Left lung (tissue), 10 donors: Measurements from ENCODE around the gene MSLN. TPM values are rescaled to one million over a fixed set of nuclear protein-coding genes. Genes with fewer than 3 reads are reported as not detected.
A peak's percentile ranks its signal among the peaks of the same experiment; 100 is the strongest.

Source experiments
- ATAC-seq: fragments of 200-7000 bp; cut with Tn5 transposase; one replicate; pipeline ENCODE4 v1.9.1; 2020; ENCODE audit warnings: moderate library complexity
- DNase-seq, 4 donors: peaks; one replicate each; pipeline ENCODE4 v3.0.0-alpha.2; 2013 to 2020
- H3K27ac ChIP-seq, 2 donors: fragments of 200-600 bp; sonication (generic) in 1 of 2; one replicate each; pipeline versions ENCODE4 v1.5.0 to v1.8.0; 2020 to 2021
- H3K27me3 ChIP-seq, 2 donors: fragments of 200-600 bp; sonication (generic) in 1 of 2; one replicate each; pipeline versions ENCODE4 v1.5.0 to v1.8.0; 2020 to 2021
- H3K36me3 ChIP-seq, 2 donors: fragments of 200-600 bp; sonication (generic) in 1 of 2; one replicate each; pipeline versions ENCODE4 v1.5.0 to v1.8.0; 2020 to 2021
- H3K4me1 ChIP-seq, 2 donors: fragments of 200-600 bp; one replicate each; pipeline ENCODE4 v1.8.0; 2021
- H3K4me3 ChIP-seq, 2 donors: fragments of 200-600 bp; sonication (generic) in 1 of 2; one replicate each; pipeline versions ENCODE4 v1.5.0 to v1.8.0; 2020 to 2021; ENCODE audit warnings: mild to moderate bottlenecking in 1 of 2
- H3K9me3 ChIP-seq, 2 donors: fragments of 200-600 bp; sonication (generic) in 1 of 2; one replicate each; pipeline versions ENCODE4 v1.5.0 to v1.8.0; 2020 to 2021
- CTCF ChIP-seq, 2 donors: fragments of 200-600 bp; sonication (generic) in 1 of 2; IDR thresholded peaks; one replicate each; pipeline versions ENCODE4 v1.5.0 to v1.8.0; 2021; ENCODE audit warnings: antibody characterized with exemption in 2 of 2
- intact Hi-C, 2 donors: fragments of 100-400 bp; cut with DNase I; formaldehyde crosslinking; loops; one replicate each; pipeline versions ENCODE4 v1.11.2 to v1.14.2; 2022
- polyA plus RNA-seq, 6 donors: library from polyadenylated mRNA; unstranded; fragments of 120-200 nt; gene quantifications; one replicate each; pipeline ENCODE4 v1.2.1, GENCODE V29; 2013; ENCODE audit not compliant: insufficient read length in 6 of 6
- total RNA-seq, 2 donors: library from RNA; stranded (reverse); fragmentation: NEBNext Ultra II Directional; extraction: Animal tissue kit (Norgen Biotek cat#: 25700); gene quantifications; one replicate each; pipeline ENCODE4 v1.2.1, GENCODE V29; 2021
- donor health status: DM: no; HTN: yes; CAD: no.
- donor health status: DM: no; HTN: no; CAD: no.

MSLN gene
- total and polyA plus RNA-seq, 8 donors: 14.5 to 464 (median 20.8) TPM

GRCh38 chr16:787978-788398 lies 27.5 kb downstream of the MSLN start, which contains the start of gene RPUSD1:
RPUSD1 (minus strand) TSS chr16:788381; CDS start chr16:787737, 644 bp downstream.
- DNase-seq (no peak), ATAC-seq (peak; percentile 2)
- Histone ChIP-seq H3K27me3 (peaks cover 0 to 11% of the 10 kb centered on the region in 2 donors), H3K9me3 (no peaks in the 10 kb centered on the region), H3K4me3 (peak within 1 kb of the TSS; percentile 92 to 97), H3K4me1 (peaks cover 11 to 24% of the 10 kb centered on the region in 2 donors), H3K36me3 (peaks cover 0 to 43% of the 10 kb centered on the region in 2 donors), H3K27ac (peak within 1 kb of the TSS in 1 of 2 donors; percentile 71)
- no peak for TF ChIP-seq CTCF (IDR thresholded peaks at IDR 0.05)
- intact Hi-C loops: no loop called here

- no peak for TF ChIP-seq CTCF (IDR thresholded peaks at IDR 0.05)
- H3K4me3 ChIP-seq: peak within 1 kb of the TSS; percentile 92 to 97
- ATAC-seq: peak; percentile 95
- H3K4me1 ChIP-seq: peaks cover 11 to 24% of the 10 kb centered on the region in 2 donors
- no peaks in the 10 kb centered on the region for H3K9me3 ChIP-seq
- peak; percentile 84 to 95 (median 92) for DNase-seq
- H3K36me3 ChIP-seq: peaks cover 0 to 49% of the 10 kb centered on the region in 2 donors
- intact Hi-C loops: no loop called here
- peaks cover 0 to 5% of the 10 kb centered on the region in 2 donors for H3K27me3 ChIP-seq
- peak within 1 kb of the TSS in 1 of 2 donors; percentile 71 for H3K27ac ChIP-seq
Measured at GRCh38 chr16:788399-789126, 28.0 kb downstream of the MSLN start, which contains the start of gene CHTF18. CHTF18 (plus strand) TSS chr16:788620; CDS start chr16:788685, 65 bp downstream.

- ATAC-seq: no peak
- H3K27ac ChIP-seq: no peak overlapping the region
- H3K4me1 ChIP-seq: peaks cover 11 to 24% of the 10 kb centered on the region in 2 donors
- TF ChIP-seq CTCF (IDR thresholded peaks at IDR 0.05): no peak
- H3K4me3 ChIP-seq: peak overlapping the region; percentile 75 to 80
- H3K27me3 ChIP-seq: no peaks in the 10 kb centered on the region
- intact Hi-C loops: no loop called here
- peaks cover 0 to 54% of the 10 kb centered on the region in 2 donors for H3K36me3 ChIP-seq
- DNase-seq: no peak
- no peaks in the 10 kb centered on the region for H3K9me3 ChIP-seq
Measured at GRCh38 chr16:789191-789850, 28.8 kb downstream of the MSLN start.

- intact Hi-C loops: no loop called here
- Histone ChIP-seq H3K9me3 (no peaks in the 10 kb centered on the region), H3K4me3 (no peak overlapping the region), H3K36me3 (peaks cover 0 to 50% of the 10 kb centered on the region in 2 donors), H3K27ac (no peak overlapping the region), H3K4me1 (peaks cover 11 to 24% of the 10 kb centered on the region in 2 donors), H3K27me3 (no peaks in the 10 kb centered on the region)
- ATAC-seq (no peak), DNase-seq (no peak)
- TF ChIP-seq CTCF (IDR thresholded peaks at IDR 0.05): no peak
Measured at GRCh38 chr16:790086-790485, 29.6 kb downstream of the MSLN start.

GRCh38 chr16:791131-791530 lies 30.6 kb downstream of the MSLN start:
- Histone ChIP-seq H3K27me3 (no peaks in the 10 kb centered on the region), H3K4me1 (peaks cover 11 to 24% of the 10 kb centered on the region in 2 donors), H3K27ac (no peak overlapping the region), H3K4me3 (no peak overlapping the region), H3K36me3 (peaks cover 0 to 41% of the 10 kb centered on the region in 2 donors), H3K9me3 (no peaks in the 10 kb centered on the region)
- ATAC-seq (no peak), DNase-seq (no peak)
- no peak for TF ChIP-seq CTCF (IDR thresholded peaks at IDR 0.05)
- intact Hi-C loops: no loop called here
